NCI-H2107 treated with DMSO at 0.1 percent for 48 hours (cell line): ENCODE measurements around the gene IL1RN.
A peak's percentile ranks its signal among the peaks of the same experiment; 100 is the strongest.

Source experiments
- DNase-seq: peaks from one replicate; lab custom pipeline; 2025; ENCODE audit not compliant: unreplicated experiment; lab: John Stamatoyannopoulos, UW

IL1RN gene

DNA sequence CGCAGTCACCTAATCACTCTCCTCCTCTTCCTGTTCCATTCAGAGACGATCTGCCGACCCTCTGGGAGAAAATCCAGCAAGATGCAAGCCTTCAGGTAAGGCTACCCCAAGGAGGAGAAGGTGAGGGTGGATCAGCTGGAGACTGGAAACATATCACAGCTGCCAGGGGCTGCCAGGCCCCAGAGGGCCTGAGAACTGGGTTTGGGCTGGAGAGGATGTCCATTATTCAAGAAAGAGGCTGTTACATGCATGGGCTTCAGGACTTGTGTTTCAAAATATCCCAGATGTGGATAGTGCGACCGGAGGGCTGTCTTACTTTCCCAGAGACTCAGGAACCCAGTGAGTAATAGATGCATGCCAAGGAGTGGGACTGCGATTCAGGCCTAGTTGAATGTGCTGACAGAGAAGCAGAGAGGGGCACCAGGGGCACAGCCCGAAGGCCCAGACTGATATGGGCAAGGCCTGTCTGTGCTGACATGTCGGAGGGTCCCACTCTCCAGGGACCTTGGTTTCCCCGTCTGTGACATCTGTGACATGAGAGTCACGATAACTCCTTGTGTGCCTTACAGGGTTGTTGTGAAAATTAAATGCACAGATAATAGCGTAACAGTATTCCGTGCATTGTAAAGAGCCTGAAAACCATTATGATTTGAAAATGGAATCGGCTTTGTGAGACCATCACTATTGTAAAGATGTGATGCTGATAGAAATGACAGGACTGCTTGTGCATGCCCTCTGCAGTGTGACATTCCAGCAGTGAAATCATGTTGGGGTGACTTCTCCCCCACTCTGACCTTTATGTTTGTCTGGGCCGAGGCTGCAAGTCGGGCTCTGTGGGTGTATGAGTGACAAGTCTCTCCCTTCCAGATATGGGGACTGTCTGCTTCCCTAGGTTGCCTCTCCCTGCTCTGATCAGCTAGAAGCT lies 510 bp downstream of the IL1RN start:
- no peak for DNase-seq

GRCh38 chr2:113129519-113130078 lies 2.2 kb downstream of the IL1RN start:
- no peak for DNase-seq

DNA sequence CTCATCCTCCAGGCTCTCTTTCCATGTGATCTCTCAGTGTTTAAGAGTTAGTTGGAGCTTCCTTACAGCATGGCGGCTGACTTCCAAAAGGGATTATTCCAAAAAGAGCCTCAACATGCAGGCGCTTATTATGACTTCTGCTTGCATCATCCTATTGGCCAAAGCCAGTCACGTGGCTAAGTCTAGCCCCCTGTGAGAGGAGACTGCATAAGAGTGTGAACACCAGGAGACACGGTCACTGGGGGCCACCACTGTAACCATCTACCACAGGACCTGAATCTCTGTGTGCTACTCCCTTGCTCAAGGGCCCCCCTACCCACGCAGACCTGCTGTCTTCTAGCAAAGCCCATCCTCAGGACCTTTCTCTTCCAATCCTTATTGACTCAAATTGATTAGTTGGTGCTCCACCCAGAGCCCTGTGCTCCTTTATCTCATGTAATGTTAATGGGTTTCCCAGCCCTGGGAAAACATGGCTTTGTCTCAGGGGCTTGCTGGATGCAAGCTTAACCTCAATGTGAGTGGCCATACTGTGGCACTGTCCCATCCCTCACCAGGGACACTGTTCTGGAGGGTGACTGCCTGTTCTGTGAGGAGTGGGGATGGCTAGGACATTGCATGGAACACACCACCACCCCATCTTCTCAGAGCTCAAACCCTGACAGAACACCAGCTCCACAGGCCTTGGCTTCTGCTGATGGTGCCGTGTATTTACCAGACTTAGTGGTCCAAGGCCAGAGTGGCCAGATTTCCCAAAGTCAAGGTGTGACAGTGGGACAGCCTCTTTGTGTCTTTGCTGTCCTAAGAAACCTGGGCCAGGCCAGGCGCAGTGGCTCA lies 4.2 kb downstream of the IL1RN start:
- no peak for DNase-seq

- no peak for DNase-seq
Observed at GRCh38 chr2:113132414-113133021, 5.1 kb downstream of the IL1RN start.

- DNase-seq = no peak
Observed at GRCh38 chr2:113133704-113134598, 6.6 kb downstream of the IL1RN start.

DNA sequence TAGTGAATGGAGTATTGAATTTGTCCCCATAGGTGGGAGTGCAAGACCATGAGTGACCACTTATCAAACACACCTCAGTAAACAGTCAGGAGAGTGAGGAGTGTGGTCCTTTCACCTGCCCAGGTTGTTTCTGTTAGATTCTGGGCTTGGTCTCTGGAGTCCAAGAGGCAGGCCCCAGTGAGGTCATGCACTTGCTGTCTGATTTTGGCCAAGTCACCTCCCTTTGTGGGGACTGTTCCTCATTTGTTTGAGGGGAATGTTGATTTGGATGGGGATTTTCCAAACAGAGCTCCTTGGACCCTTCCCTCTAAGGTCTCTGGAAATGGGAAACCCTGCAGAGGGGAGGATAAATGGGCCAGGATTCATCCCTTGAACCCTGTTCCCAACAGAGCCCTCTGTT lies 7.3 kb downstream of the IL1RN start:
- DNase-seq = no peak

DNA sequence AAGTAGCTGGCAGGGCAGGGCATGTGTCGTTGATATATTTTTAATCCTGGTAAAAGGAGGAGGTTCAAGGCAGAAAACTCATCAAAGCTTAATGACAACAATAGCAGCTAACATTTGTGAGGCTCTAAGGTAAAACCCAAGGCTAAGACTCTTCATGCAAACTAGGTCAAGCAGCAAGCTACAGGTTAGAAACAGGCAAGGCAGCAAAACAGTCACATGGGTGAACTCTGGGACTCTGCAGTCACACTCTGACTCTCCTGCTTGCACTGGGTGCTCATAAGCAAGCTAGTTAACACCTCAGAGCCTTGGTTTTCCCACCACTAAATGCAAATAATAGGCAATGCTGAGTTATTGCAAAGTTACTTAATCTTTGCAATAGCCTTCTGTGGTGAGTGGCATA lies 7.9 kb downstream of the IL1RN start:
- DNase-seq = no peak

- no peak for DNase-seq
Observed at GRCh38 chr2:113136828-113137775, 9.7 kb downstream of the IL1RN start.

DNA sequence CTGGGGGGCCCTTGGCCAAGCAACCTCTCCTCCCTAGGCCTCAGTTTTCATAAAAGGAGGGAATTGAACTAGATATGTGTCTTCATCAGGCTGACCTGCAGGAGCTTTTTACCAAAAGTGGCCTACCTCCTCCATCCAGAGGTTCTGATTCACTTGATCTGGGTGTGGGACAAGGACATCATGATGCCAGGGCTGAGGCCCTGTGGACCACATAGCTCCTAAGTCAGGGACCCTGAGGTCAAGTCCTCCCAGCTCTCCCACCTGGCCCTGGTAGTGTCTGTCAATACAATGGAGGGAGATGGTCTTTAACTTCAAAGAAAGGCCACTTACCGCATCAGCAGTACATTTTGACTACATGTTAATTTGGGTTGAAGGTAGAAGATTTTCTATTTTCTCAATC lies 10.4 kb downstream of the IL1RN start:
- DNase-seq = no peak

DNA sequence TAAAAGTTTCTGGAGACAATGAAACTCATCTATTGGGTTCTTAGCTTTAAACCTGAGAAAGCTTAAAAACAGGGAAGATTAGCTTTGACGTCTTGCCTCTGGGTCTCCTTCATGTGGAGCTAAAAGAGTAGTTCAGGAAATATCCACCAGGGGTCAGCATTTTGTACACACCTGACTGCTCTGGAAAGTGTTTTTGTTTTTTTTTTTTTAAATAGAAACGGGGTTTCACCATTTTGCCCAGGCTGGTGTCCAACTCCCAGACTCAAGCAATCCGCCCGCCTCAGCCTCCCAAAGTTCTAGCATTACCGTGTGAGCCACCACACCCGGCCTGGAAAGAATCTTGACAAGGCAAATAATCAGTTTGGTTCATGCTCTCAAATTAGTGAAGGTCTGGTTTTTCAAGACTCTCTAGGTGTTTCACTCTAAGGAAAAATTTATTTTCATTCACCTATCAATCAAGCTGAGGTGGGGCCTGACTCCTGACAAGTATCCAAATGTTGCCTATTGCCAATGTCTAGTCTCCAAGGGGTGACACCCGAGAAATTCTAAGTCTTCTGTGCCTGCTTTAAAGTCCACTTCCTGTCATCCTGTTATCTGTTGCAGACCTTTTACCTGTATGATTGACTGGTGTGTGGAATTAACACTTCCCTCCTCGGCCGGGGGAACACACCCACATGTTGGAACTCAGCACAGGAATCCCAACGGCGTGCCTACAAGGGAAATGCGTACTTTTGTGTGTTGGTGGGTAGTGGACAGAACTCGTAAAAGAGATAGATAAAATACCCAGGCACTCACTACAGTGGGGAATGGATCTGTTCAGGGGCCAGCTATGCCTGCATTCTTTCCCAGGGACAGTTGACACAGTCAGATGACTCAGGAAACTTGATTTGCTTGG lies 11.3 kb downstream of the IL1RN start:
- peak; percentile 17 for DNase-seq

- no peak for DNase-seq
Observed at GRCh38 chr2:113141451-113141850, 14.1 kb downstream of the IL1RN start.

DNA sequence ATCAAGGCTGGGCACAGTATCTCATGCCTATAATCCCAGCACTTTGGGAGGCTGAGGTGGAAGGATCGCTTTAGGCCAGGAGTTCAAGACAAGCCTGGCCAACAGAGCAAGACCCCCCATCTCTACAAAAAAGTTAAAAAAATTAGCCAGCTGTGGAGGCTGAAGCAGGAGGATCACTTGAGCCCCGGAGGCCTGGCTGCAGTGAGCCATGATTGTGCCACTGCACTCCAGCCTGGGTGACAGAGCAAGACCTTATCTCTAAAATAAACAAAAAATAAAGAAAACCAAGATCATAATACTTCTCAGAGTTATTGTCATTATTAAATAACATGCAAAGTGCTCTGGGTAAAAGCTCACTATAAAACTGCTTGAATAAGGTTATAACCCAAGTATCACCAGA lies 14.9 kb downstream of the IL1RN start:
- DNase-seq = no peak

DNA sequence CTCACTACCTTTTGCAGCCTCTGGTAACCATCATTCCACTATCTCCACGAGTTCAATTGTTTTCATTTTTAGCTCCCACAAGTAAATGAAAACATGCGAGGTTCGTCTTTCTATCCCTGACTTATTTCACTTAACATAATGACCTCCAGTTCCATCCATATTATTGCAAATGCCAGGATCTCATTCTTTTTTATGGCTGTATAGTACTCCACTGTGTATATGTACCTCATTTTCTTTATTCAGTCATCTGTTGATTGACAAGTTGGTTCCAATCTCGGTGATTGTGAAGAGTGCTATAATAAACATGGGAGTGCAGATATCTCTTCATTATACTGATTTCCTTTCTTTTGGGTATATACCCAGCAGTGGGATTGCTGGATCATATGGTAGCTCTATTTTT lies 16.9 kb downstream of the IL1RN start:
- DNase-seq = no peak

DNA sequence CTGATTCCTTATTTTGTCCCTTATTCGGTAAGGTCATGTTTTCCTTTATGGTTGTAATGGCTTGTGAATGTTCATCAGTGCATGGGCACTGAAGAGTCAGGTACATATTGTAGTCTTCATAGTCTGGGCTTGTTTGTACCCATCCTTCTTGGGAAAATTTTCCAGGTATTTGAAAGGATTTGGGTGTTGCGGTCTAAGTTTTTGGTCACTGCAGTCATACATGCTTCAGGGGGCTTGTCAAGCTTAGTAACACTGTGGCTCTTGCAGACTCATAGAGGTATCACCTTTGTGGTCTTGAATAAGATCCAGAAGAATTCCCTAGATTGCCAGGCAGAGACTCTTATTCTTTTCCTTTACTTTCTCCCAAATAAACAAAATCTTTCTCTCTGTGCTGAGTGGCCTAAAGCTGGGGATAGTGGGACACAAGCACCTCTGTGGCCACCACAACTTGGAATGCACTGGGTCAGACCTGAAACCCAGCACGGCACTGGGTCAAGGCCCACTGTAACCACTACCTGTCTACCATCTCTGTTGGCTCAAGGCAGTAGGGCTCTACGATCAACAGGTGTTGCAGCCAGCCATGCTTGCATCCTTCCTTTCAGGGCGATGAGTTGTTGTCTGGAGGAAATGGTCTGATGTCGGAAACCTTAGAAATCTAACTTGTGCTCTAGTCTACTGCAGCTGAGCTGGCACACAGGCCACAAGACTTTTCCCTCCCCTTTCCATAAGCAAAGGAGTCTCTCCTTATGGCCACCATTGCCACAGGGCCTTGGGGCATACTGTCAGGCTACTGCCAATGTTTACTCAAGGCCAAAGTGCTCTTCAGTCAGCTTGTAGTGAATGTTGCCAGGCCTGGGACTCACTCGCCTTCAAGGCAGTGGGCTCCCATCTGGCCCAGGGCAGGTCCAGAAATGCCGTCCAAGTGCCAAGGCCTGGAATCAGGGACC lies 21.5 kb downstream of the IL1RN start:
- DNase-seq = no peak

- no peak for DNase-seq
Observed at GRCh38 chr2:113149553-113150257, 22.3 kb downstream of the IL1RN start.

GRCh38 chr2:113150258-113150601 lies 22.8 kb downstream of the IL1RN start:
- no peak for DNase-seq

DNA sequence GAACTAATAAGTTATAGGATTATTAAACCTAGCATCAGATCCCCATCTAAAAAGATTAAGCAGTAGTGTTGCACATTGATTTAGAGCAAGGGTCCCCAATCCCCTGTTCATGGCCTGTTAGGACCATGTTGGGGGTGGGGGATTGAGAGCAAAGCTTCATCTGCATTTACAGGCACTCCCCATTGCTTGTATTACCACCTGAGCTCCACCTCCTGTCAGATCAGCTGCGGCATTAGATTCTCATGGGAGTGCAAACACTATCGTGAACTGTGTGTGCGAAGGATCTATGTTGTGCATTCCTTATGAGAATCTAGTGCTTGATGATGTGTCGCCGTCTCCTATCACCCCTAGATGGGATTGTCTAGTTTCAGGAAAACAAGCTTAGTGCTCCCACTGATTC lies 27.9 kb downstream of the IL1RN start:
- no peak for DNase-seq
